HG03025 (cell line): ENCODE data around the gene KRTAP12-4.
"Not testable (repeated sequence)": the region's sequence is repeated elsewhere in the genome, so short reads cannot be mapped to it uniquely, and the experiment has no call there.

Experiments used
- ATAC-seq: cut with Tn5 transposase; IDR thresholded peaks from one replicate; pipeline ENCODE4 v1.9.1; 2021; ENCODE audit warnings: mild to moderate bottlenecking, moderate library complexity; ENCODE audit not compliant: unreplicated experiment, low FRiP score

Gene KRTAP12-4

DNA sequence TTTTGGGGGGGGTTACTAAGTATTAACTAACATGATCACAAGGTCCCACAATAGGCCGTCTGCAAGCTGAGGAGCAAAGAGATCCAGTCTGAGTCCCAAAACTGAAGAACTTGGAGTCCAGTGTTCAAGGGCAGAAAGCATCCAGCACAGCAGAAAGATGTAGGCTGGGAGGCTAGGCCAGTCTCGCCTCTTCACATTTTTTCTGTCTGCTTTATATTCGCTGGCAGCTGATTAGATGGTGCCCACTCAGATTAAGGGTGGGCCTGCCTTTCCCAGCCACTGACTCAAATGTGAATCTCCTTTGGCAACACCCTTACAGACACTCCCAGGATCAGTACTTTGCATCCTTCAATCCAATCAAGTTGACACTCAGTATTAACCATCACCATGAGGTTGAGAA, 35.3 kb upstream of the KRTAP12-4 start:
- ATAC-seq, result not testable (repeated sequence)

DNA sequence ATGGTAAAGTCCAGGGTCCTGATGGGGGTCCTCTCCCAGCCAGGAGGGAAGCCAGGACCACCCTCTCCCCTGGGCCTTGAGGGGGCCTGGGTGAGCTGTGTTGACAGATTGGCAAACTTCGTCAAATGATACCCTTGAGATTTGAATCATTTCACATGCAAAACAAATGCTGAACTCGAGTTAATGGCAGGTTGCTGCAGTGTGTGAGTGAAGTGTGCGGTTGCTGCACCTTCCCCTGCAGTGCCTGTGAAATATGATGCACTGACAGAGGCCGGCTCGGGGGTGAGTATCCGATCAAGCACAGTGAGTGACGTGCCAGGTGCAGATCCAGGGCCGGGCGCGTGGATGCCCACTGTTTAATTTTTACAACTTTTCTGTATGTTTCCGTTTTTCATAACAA, 33.2 kb upstream of the KRTAP12-4 start:
- no peak for ATAC-seq

DNA sequence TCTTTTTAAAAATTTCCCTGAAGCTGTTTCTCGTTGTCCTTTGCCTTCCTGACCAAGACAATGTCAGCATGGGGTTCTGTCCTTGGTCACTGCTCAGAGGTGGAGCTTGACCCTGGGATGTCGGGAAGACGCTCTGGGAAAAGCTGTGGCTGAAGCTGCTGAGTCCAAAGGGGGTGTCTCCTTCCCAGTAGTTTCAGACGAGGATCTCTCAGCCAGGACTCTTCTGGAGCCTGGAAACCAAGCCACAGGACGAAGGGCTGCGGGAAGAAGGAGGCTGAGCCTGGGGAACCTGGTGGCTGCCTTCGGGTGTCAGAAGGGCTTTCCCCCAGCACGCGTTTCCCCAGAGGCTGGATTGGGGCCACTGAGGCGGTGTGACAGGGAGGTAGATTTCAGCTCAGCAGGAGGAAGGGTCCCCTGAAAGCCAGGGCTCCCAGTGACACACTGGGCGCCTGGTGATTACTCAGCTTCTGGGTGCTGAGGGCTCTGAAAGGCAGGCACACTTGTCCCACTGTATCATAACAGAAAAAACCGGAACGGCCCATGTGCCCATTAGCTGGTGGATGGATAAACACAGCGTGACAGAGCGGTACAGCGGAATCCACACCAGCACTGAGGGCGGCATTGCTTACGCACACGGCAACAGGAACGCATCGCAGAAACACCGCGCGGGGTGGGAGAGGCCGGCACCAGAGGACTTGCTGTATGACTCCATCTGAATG, 32.5 kb upstream of the KRTAP12-4 start:
- no peak for ATAC-seq

DNA sequence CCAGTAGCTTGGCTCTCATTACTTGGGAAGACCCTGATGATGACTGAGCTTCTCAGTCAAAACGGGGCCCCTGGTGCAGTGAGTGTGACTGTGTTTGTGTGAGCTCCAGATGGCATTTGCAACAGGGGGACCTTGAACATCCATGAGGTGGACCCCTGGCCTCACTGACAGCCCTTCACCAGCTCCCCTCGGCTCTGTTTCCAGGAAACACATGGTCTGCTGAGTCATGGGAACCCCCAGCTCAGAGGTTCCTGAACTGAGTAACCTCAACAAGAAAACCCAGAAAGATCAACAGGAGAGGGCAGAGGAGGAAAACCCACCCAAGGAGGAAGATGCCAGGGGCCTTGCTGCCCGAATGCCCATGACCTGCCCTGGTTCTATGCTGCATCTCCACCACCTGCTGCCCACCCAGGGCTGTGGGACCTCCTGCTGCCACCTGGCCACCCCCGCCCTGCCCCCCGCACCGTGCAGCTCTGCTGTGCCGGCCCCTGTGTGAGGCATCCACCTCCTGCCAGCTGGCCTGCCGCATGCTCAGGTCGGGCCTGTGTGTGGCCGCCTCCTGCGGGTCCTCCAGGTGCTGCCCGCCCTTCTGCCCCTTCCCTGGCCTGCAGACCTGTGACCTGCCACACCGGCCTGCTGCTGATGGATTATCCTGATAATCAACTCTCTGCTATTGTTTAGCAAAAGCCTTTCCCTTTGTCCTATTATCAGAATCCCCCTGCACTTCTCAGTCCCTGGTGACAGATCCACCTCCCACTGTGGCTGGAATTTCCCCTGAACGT, 31.7 kb upstream of the KRTAP12-4 start:
- ATAC-seq, result no peak

DNA sequence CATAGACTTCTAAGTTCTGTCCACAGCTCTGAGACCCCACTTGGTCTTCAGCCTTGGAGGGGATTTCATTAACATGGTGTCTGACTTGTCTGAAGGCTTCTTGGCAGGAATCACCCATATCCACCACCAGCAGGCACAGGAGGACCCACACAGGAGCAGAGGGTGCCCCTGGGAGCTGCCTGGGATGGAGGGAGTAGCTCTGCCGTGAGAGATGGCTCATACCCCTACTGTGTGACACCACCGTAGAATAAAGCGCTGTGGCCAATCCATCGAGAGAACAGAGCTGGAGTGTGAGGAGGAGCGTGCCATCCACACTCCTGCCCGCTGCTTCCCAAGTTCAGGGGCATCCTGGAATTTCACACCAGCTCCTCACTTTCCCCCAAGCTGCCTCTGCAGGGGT, 30.6 kb upstream of the KRTAP12-4 start:
- not testable (repeated sequence) for ATAC-seq

DNA sequence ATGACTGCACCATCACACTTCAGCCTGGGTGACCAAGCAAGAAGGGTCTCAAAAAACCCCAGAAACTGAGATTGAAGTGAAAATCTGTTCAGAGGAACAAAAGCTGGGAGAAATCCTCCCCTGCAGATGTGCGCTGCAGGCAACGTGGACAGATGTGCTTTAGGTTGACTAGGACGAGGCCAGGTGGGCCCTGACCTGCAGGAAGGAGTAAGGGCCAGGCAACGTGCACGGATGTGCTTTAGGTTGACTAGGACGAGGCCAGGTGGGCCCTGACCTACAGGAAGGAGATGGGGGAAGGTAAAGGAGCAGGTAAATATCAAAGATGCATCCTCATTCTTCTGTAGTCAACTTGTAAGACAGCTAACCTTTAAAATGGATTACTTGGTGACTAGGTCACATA, 30.0 kb upstream of the KRTAP12-4 start:
- ATAC-seq, result no peak

DNA sequence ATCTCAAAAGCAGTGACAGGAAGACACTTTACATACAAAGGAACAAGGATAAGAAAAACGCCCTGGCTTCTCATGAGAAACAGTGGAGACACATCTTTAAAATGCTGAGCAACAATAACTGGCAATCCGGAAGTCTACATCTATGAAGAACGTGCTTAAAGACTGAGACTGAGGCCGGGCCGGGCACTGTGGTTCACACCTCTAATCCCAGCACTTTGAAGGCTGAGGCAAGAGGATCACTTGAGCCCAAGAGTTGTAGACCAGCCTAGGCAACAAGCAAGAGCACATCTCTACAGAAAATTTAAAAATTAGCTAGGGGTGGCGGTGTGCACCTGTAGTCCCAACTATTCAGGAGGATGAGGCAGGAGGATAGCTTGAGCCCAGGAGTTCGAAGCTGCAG, 29.6 kb upstream of the KRTAP12-4 start:
- ATAC-seq, result no peak

DNA sequence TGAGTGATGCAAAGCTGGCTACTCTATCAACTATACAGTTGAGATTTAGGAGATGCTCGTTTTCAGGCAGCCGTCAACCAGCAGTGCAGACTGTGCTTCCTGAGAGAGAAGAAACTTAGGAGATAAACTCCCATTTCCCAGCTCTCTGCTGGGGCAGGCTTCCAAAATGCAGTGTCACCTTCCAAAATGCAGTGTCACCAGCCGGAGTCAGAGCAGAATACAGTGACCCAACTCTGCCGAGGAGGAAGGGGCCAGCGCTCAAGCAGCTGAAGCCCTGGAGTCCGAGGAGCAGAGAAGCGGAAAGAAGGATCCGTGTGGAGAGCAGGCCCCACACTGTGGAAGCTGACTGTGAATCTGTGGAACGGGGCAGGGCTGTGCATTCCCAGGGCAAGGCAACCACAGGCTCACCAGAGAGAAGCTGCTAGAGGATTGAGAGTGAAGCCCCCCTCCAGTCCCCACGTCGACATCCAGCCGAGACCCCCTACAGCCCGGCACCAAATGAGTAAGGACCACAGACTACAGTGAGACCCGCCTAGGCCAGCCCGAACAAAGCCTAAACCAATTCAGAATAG, 28.2 kb upstream of the KRTAP12-4 start:
- no peak for ATAC-seq

DNA sequence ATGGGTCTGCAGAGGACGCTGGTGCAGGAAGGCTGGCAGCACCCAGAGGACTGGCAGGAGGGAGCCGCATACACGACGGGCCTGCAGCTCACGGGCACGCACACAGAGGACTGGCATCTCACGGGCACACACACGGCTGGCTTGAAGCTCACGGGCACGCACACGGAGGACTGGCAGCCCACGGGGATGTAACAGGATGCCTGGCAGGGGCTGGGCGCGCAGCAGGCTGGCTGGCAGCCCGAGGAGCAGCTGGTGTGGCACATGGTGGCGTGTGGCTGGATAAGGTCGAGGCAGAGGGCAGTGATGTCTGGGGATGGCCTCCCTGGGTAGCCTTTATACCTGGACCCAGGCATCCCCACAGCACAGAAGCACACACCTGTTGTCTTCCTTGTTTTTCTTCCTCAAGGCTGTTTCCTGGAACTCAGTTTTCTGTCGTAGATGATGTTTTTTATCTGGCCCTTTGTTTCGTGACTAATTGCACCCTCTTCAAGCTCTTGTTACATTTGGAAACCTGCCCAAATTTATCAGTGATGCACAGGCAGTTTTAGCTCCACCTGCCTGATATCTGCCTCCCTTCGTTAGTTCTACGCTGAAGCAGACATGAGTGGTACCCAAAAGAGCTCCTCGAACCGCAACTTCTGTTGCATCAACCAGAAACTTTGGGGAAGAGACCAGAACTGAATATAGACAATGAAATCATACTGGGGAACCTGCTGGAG, 27.6 kb upstream of the KRTAP12-4 start, which contains the start of gene KRTAP12-1:
Gene KRTAP12-1, minus strand, starts transcription at position 303 of the 719 bp plus-strand sequence. Its CDS starts 40 bp downstream, at position 263.
- no peak for ATAC-seq

DNA sequence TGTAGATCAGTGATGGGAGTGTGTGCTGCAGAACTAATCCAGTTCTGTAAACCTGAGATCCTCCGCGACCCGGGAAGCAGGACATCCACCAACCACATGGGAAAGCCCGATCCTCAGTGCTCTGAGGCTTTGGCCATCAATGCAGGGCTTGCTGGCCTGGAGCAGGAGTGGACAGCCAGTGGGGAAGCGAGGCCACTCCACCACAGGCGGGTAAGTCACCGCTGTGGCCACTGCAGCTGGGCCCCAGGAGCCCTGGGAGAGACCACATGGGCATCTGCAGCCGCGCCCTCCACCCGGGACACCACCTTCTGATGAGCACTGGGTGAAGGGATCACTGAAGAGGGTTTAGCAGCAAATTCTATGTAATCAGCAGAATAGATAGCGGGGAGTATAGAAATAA, 26.7 kb upstream of the KRTAP12-4 start:
- no peak for ATAC-seq

DNA sequence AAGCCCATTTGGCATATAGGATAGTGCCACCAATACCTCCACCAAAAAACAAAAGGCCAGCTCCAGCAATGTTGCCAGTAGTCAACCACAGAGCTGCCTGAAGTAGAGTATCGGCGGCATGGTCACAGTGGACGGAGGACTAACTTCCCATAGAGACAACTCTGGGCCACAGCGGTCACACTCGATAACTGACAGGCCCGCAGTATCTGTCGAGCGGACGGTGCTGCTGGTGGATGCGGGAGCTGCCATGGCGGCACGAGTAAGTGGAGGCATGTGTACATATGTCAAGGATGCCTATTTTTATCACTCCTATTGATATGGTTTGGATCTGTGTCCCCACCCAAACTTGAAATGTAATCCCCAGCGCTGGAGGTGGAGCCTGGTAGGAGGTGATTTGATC, 23.4 kb upstream of the KRTAP12-4 start:
- ATAC-seq, result no peak

DNA sequence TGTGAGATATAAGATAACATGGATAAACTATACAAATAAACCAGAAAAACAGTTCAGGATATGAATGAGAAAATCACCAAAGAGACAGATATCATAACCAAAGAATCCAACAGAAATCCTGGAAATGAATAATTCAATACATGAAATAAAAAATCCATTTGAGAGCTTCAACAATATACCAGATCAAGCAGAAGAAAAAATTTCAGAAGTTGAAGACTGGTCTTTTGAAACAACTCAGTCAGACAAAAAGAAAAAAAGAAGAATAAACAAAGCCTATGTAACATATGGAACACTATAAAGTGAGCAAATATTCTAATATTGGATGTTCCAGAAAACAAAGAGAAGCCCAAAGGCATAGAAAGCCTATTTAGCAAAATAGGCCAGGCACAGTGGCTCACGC, 17.5 kb upstream of the KRTAP12-4 start:
- ATAC-seq, result no peak

DNA sequence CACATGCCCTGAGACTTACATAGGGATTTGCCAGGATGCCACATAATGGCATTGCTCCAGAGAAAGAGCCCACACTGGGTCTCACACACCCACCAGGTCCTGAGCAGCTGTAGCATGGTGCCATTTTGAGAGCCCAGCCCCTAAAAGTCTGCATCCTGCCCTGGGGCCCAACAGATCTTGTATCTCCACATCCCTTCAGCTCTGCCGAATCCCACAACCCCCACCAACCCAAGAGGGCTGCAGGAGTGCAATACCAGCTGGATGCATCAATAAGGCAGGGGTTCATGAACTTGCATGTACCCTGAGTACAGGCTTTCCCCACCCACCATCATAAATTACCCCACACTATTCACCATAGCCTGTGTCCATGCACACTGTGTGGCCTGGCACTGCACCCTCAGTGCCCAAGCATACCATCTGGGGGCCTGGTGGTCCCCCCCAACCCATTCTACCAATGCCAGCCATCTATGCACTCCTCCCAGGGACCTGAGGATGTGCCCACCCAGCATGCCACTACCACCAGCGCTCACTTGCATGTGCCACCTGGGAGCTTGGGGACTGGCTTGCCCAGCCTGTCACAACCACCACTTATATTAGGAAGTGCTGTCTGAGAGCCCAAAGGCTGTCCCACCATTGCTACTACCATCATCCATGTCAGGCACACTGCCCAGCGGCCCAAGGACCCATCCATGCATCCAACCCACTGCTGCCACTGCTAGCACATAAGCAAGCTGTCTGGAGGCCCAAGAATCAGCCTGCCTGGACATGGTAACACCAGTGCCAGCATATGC, 16.4 kb upstream of the KRTAP12-4 start:
- ATAC-seq, result no peak

DNA sequence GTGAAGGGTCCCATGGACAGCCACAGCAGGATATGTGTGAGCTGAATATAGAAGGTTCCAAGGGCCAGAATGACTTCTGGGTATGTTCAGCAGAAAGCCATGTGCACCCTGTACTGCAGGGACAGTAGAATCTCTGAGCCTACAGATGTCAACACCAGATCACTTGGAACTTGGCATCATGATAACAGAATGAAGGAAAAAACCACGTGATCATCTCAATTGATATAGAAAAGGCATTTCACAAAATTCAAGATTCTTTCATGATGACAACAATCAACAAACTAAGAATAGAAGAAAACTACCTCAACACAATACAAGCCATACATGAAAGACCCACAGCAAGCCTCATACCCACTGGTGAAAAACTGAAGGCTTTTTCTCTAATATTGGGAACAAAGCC, 13.2 kb upstream of the KRTAP12-4 start:
- no peak for ATAC-seq

DNA sequence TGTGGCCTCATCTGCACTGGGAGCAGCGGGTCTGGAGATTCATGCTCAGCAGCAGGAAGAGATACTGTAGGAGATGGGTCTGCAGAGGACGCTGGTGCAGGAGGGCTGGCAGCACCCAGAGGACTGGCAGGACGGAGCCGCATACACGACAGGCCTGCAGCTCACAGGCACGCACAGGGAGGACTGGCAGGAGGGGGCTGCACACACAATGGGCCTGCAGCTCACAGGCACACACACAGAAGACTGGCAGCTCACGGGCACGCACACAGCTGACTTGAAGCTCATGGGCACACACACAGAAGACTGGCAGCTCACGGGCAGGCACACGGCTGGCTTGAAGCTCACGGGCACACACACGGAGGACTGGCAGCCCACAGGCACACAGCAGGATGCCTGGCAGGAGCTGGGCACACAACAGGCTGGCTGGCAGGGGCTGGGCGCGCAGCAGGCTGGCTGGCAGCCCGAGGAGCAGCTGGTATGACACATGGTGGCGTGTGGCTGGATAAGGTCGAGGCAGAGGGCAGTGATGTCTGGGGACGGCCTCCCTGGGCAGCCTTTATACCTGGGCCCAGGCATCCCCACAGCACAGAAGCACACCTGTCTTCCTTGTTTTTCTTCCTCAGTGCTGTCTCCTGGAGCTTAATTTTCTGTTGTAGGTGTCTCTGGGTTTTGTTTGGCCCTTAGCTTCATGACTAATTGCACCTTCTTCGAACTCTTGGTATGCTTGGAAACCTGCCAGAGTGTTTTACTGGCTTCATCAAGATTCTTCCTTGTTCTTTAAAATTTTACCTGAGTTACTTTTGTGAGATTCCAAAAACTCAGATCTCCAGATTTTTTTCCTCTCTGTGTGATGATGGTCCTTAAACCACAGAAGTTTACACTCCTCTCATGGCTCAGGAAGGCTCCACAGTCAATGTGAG, 12.2 kb upstream of the KRTAP12-4 start, which contains the start of gene KRTAP12-2:
Gene KRTAP12-2, minus strand, starts transcription at position 527 of the 920 bp plus-strand sequence. Its CDS starts 41 bp downstream, at position 486.
- no peak for ATAC-seq

DNA sequence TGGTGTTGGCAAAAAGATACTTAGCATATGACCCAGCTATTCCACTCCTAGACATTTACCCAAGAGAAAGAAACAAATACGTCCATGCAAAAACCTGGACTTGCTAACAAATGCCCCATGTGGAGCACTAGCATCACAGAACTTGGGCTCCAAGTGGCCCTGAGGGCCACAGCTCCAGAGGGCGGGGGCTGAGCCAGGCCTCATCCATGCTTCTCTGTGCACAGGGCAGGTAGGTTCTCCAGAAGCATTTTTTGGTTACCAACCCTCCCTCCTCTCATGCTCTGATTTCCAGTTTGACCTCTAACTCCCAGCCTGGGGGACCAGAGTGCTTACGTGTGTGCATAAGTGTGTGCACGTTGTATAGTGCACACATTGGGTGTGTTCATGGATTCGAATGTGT, 10.2 kb upstream of the KRTAP12-4 start:
- no peak for ATAC-seq

DNA sequence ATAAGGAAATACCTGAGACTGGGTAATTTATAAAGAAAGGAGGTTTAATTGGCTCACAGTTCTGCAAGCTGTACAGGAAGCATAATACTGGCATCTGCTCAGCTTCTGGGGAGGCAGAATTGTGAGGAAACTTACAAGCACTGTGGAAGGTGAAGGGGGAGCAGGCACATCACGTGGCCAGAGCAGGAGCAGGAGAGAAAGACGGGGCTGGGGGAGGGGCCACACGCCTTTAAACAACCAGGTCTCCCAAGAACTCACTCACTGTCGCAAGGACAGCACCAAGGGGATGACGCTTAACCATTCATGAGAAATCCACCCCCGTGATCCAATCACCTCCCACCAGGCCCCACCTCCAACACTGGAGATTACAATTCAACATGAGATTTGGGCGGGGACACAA, 7.1 kb upstream of the KRTAP12-4 start:
- not testable (repeated sequence) for ATAC-seq

DNA sequence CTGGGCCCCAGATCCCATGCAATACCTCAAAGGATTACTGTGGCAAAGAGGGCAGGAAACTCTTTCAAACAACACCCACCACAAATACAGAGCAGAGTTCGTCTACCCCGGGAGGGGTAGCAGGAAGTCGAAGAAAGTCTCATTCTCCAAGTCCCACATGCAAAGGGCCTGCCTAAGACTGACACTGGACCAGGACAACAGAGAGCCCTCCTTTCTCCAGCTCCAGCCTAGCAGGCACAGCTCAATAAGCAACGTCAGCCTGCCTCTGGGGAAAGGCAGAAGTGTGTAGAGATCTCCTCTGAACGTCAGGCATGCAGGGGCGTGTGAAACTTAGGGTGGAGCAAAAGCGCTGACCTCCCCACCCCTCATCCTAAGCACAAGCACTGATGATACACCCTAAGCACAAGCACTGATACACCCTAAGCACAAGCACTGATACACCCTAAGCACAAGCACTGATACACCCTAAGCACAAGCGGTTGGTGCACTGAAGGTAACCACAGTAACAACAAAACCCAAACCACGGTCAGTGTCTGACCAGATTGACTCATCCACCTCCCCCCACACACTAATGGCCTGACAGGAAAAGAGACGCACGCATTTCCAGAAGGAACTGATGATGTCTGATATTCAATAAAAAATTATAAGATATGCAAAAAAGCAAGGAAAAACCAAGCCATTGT, 4.6 kb upstream of the KRTAP12-4 start:
- ATAC-seq, result no peak
